NCI-H2081 (cell line): ENCODE measurements around the gene ATP9A.
"Not testable (repeated sequence)": the region's sequence is repeated elsewhere in the genome, so short reads cannot be mapped to it uniquely, and the experiment has no call there.

Experiments
- DNase-seq, 2 experiments: peaks; one replicate each; lab custom pipeline; 2025; lab: John Stamatoyannopoulos, UW

ATP9A gene

DNA sequence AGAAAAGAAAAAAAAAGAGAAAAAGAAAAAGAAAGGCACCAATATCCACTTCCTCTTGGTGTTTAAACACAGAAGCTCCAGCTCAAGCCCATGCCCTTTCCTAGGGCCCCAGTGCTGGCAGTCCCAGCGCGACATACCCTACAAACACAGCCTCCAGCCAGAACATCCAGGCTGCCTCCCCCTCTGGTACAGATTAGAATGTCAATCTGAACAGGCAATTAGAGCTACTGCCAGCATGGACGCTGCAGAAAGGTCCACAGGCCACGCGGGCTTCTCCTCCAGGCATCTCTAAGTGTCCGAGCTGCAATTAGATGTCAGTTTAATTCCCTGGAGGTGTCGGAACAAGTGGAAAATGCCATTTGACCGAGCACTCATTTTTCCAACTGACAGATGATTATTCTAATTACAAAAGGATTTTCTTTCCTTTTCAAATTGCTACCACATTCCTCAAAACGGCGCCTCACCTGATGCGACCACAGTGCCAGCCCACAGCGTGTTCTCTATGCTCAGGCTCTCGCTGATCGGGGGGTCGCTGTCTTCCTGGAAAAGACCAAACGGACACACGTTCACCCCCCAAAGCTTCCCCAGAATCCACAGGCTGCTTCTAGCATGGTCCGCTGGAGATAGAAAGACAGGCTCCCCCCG is 79.5 kb downstream of the ATP9A start:
- DNase-seq: no peak

DNA sequence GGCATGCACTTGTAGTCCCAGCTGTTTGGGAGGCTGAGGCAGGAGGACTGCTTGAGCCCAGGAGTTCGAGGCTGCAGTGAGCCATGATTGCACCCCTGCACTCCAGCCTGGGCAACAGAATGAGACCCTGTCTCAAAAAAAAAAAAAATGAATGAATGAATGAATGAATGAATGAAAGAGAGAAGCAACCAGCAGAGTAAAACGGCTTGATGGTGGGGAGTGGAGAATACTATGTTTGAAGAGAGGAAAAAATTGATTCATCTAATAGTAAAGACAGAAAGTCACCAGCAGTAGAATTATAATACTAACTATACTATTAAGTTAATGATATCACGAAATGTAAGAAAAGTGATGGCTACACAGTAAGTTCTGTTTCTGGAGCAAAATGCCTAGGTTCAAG is 80.6 kb downstream of the ATP9A start:
- no peak for DNase-seq

GRCh38 chr20:51687108-51687507 is 81.1 kb downstream of the ATP9A start:
- no peak for DNase-seq

DNA sequence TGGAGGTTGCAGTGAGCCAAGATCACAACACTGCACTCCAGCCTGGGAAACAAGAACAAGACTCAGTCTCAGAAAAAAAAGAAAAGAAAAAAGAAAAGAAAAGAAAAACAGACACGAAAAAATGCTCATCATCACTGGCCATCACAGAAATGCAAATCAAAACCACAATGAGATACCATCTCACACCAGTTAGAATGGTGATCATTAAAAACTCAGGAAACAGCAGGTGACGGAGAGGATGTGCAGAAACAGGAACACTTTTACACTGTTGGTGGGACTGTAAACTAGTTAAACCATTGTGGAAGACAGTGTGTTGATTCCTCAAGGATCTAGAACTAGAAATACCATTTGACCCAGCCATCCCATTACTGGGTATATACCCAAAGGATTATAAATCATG is 82.7 kb downstream of the ATP9A start:
- not testable (repeated sequence) for DNase-seq

DNA sequence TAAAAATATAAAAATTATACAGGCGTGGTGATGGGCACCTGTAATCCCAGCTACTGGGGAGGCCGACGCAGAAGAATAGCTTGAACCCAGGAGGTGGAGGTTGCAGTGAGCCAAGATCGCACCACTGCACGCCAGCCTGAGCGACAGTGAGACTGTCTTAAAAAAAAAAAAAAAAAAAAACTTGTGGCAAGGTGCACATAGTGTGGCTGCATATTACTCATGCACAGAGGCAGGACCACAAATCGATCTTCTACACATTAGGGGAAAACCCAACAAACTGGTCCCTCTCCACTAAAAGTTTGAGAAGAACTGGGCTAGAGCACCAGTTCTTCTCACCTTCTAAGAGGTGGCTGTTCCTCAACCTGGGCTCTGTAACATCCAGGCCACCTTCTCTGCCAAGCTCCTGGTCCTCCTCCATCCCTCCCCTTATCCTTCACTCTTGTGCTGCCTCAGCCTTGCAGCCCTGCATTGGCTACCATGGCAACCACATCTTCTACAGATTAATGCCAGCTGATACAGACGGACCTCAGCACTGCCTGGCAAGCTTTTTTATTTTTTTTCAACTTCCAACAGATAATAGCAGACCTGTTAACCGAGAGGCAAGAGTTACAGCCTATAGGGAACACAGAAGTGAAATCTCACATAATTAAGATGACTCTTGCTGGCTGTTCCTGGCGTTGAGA is 88.0 kb downstream of the ATP9A start:
- DNase-seq: no peak

- no peak for DNase-seq
These were observed 88.8 kb downstream of the ATP9A start for GRCh38 chr20:51679254-51679921.

DNA sequence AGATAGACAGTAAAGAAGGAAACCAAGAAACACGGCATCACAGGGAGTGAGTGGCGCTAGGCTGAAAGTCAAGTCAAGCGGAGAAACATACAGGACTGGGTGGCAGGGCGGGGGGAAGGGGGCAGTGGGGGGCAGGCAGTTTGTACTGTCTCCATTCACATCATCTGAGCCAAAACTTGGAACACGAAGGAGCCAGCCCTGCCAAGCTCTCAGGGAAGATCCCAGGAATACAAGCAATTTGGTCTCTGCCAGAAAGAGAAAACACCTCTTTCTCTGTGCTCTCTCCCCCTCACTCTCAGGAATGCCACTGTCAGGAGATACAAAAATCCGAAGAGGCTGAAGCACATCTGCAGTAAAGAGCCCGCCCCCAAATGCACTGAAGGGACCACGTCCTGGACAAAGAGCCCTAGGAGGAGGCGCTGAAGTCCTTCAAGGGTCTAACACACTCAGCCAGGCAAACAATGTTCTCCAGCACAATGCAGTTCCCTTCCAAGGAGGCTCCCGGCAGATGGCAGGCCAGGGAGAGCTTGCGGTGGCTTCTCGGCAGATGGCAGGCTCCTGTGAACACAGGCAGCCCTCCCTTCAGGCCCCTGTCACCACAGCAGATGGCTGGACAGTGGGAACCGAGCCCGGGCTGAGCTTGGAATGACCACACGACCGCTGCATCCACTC is 90.0 kb downstream of the ATP9A start:
- no peak for DNase-seq

DNA sequence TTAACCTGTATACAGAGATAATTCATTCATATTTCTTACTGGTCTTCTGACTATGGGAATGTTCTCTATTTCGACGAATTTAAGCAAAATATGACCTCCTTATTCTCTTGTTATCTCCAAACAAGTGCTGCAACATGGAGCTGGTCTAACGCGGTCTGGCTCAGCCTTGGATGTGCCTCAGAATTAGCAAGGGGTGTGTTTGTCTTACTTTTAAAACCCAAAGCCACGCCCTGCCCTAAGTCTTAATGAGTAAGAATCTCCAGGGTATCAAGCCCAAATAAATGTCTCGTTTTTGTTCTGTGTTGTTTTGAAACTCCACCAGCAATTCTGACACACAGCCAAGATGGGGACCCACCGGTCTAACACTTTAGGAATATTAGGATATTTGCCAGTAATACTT is 99.2 kb downstream of the ATP9A start:
- no peak for DNase-seq

- DNase-seq: no peak
These were observed 99.7 kb downstream of the ATP9A start for GRCh38 chr20:51668515-51668914.

DNA sequence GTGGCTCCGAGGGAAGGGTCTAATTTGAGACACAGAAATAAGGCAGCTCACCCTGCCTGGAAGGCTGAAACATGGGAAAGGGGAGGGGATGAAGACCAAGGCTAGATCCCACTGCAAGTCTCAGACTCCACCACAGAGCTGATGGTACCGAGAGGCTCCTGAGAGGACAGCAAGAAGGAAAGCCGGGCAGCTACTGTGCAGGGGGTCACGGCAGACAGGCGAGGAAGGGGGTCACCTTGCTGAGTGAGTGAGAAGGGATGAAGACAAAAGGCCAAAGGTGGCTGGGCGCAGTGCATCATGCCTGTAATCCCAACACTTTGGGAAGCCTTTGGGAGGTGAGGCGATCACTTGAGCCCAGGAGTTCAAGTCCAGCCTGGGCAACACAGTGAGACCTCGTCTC is 100.7 kb downstream of the ATP9A start:
- no peak for DNase-seq

DNA sequence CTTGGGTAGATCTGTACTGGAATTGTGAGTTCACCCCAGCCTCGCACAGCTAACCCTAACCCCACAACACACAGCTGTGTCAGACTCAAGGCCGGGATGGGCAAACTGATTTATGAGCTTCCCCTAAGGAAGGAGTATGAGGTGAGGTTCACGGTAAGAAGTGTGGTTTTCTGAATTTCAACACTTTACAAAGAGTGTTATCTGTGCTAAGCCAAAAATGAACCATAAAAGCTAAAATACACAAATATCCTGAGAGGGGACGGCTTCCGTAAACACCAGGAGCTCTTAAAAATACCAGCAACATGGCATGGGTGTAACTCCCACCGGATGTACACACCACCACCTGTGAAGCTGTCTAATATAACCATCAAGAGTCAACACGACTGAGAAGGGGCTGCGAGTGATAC is 101.2 kb downstream of the ATP9A start:
- DNase-seq: no peak

- DNase-seq: no peak
These were observed 102.1 kb downstream of the ATP9A start for GRCh38 chr20:51666126-51666525.

DNA sequence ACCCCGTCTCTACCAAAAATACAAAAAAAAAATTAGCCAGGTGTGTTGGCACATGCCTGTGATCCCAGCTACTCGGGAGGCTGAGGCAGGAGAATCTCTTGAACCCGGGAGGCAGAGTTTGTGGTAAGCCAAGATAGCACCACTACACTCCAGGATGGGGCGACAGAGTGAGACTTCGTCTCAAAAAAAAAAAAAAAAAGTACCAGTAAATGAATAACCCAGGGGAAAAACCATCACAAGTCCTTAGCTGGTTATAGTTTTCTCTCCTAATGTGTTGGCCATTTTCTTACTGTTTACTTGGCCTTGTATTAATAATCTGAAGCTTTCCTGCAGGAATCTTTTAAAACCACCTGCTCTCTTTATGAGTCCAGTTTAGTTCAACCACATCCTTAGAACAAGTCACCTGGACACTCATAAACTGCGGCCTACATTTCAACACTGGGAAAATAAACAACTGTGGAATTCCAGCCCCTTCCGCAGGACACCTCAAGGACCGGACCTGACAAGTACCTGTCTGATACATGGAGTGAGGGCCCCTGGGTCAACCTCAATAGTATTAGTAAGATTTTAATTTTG is 102.6 kb downstream of the ATP9A start:
- no peak for DNase-seq

GRCh38 chr20:51661609-51662178 is 106.5 kb downstream of the ATP9A start:
- DNase-seq: no peak

GRCh38 chr20:51660672-51661608 is 107.2 kb downstream of the ATP9A start:
- no peak for DNase-seq

DNA sequence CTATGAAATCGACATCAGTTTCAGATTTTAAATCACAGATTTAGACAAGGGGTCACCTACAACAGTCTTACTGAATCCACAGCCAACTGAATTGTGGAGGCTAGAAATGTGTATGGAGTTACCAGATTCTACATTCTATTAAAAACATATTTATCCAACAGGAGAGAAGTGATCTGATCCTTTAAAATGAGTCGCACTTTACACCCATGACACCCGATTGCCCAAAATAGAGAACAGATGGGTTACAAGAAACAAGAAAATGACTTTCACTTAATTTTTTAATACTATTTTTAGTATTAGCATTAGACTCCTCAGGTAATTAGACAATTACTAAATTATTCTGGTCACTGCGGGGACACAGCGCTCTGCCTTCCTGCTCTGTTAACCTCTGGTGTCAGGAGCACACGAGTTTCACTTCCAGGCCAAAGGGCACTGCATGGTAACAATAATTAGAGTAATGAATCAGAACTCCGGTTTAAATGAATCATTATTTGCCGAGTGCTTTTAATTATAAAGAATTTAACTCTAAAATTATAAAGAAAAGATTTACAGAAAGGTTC is 108.6 kb downstream of the ATP9A start:
- no peak for DNase-seq

GRCh38 chr20:51656726-51657260 is 111.4 kb downstream of the ATP9A start:
- no peak for DNase-seq

- DNase-seq: not testable (repeated sequence)
These were observed 112.1 kb downstream of the ATP9A start for GRCh38 chr20:51656089-51656488.

DNA sequence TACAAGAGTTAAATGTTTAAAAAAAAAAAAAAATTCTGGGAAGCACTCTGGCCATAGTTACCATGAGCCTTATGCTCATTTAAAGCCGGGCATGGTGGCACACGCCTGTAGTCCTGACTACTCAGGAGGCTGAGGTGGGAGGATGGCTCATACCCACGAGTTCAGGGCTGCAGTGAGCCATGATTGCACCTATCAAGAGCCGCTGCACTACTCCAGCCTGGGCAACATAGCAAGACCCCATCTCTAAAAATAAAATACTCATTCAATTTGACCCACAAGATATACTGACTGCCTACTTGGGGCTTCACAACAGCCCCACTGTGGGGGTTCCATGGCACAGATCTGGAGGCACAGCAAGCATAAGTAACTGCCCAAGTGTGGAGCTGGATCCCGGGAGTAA is 113.7 kb downstream of the ATP9A start:
- DNase-seq: no peak

GRCh38 chr20:51654060-51654459 is 114.1 kb downstream of the ATP9A start:
- DNase-seq: no peak
